DMS 273 (cell line): ENCODE measurements around the gene STX17.
"Not testable (repeated sequence)": the region's sequence is repeated elsewhere in the genome, so short reads cannot be mapped to it uniquely, and the experiment has no call there.

Source experiments
- DNase-seq: peaks from one replicate; lab custom pipeline; 2025; ENCODE audit not compliant: unreplicated experiment; lab: John Stamatoyannopoulos, UW

Gene STX17

DNA sequence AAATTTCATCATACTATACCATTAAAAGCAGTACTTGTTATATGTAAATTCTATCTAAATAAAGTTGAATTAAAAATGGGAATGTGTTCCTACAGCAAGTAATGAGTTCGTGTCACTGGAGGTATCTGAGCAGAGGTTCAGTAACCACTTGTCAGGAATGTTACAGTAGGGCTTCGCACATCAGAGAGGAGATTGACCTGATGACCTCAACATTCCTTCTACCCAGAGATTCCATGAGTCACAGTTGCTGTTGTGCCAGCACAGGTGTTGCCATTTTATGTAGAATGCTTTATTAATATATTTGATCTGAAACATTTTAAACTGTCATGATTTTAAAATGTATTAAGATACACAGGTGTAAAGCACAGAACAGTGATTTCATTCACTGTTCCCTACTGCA, 60.3 kb downstream of the STX17 start:
- no peak for DNase-seq

GRCh38 chr9:99967457-99967856, 61.0 kb downstream of the STX17 start:
- DNase-seq = no peak

DNA sequence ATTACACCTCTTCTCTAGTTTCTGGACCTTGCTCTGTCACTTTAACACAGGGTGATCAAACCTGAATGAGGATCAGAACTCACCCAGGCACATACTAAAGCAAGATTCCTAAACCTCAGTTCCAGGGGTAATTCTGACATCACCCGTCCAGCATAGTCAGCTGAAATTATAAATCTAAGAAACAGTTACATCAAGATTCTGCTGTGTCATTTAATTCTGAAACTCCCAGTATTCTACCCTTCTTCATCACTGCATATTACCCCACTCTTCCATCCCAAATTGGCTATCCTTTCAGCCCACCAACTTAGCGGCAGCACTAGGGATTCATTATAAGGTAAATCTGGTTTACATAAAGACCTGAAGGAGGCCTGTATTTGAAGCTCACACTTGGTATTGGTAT, 64.0 kb downstream of the STX17 start:
- no peak for DNase-seq

DNA sequence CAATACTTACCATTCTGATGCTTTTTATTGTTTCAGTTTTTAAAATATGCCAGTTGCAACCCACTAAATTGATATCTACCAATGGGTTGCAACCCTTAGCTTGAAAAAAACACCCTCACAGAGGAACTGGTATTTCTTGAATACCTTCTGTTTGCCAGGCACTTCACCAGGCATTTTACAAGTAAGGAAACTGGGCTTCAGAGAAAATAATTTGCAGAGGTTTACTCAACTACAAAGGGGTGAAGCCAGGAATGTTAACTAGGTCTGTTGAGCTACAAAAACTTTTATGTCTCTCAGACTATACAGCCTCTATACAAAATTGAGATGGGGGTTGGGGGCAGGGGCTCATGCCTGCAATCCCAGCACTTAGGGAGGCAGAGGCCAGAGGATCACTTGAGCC, 65.0 kb downstream of the STX17 start:
- DNase-seq = no peak

GRCh38 chr9:99973455-99973854, 67.0 kb downstream of the STX17 start:
- no peak for DNase-seq

DNA sequence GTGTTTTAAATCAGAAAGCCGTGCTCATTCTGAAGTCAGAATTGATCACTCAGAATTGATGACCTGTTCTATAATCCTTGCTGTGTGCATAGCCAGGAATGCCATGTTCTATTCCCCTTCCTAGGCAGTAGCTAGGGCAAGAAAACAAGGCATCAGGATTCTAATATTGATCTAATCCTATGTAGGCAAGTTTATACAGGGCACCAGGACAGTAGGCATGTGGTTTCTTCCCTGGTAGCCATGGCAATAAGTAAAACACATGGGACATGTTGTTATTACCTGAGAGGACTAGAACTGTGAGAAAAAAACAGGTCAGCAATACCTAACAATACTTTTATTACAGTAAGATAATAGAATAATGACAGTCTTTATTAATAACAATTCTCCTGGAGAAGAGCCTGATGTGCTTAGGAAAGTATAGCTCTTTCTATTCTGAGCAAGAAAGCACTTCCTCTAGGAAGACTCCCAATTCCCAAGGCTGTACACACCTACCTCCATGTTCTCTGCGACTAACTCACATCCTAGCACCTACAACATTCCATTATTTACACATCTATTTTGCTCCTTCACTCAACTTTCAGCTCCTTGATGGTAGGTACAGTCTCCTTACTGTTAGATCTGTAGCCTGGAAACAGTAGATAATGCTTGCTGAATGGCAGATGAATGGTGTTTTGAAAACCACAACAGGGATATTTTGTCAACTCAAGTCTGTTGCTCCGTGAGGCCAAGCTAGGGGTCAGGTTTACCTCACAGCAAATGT, 70.8 kb downstream of the STX17 start:
- DNase-seq = no peak

GRCh38 chr9:99978221-99978620, 71.8 kb downstream of the STX17 start:
- DNase-seq = no peak

DNA sequence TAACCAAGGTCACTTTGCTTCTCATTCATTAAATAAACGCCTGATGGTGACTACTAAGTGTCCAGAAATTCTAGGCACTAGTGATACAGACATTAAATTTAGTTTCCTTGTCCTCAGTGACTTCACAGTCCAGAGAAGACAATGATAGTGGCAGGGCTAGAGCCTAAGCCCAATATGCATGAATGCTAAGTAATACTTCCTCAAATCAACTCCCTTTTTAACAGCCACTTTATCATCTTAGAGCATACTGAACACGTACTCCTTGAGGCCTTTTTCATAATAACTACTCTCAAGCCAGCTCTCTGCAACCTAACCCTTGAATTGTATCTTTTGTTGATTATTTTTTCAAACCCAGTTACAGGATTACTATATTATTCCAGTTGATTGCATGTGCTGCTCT, 74.1 kb downstream of the STX17 start:
- DNase-seq = no peak

GRCh38 chr9:99986642-99987041, 80.2 kb downstream of the STX17 start:
- no peak for DNase-seq

DNA sequence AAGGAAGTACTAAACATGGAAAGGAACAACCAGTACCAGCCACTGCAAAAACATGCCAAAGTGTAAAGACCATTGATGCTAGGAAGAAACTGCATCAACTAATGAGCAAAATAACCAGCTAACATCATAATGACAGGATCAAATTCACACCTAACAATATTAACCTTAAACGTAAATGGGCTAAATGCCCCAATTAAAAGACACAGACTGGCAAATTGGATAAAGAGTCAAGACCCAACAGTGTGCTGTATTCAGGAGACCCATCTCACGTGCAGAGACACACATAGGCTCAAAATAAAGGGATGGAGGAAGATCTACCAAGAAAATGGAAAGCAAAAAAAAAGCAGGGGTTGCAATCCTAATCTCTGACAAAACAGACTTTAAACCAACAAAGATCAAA, 84.1 kb downstream of the STX17 start:
- DNase-seq = not testable (repeated sequence)

DNA sequence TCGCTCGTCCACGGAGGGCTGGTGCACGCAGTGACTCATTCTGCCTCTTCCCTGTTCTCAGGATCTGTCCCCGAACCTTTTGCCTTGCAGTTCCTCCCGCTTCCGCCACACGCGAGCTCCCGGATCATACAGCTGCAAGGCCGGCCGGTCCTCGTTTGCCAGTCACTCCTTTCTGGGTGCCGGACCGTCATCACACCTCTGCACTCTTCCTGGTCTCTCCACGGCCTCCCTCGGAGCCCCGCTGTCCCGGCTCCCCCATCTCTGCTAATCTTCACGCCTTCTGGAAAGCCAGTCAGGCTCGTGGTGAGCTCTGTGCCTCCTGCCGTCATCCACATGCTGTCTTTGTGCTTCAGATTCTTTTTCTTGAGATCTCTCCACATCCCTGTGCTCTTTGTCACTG, 91.8 kb downstream of the STX17 start:
- DNase-seq = no peak

GRCh38 chr9:99998866-99999265, 92.4 kb downstream of the STX17 start:
- no peak for DNase-seq

DNA sequence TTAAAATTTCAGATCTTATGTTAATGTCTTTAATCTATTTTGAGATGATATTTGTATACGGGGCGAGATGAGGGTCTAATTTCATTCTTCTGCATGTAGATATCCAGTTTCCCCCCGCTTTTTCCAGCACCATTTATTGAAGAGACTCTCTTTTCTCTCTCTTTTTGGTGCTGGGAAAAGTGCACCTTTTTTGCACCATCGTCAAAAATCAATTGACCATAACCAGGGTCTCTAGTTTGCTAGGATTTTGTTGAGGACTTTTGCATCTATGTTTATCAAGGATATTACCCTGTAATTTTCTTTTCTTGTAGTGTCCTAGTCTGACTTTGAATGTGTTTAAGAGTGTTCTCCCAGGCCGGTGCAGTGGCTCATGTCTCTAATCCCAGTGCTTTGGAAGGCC, 93.3 kb downstream of the STX17 start:
- DNase-seq = no peak

DNA sequence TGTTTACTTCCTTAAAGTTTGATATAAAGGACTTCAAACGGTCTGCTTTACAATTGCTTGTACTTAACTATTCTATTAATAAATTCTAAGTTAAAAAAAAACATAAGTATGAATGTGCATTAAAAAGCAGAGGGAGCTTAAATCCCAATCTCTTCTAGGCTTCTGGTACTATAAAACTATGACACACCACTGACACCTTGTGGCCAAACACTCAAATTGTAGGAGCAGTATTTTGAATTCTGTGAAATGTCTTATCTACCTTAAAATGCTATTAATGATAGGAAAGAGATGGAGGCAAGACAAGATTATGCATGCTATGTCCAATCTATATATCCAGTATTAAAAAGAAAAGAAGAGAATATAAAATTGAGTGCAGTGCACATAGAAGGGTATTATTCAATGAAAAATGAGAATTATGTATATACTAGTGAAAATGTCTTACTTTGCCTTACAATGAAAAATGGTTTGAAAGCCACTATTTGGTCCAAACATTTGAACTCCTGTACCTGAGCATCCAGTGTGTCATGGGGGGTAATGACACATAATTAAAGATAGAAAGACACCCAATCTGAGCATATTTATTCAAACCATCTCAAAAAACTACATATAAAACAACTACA, 104.7 kb downstream of the STX17 start:
- DNase-seq = peak; percentile 69

- DNase-seq = no peak
These were observed 105.8 kb downstream of the STX17 start for GRCh38 chr9:100012279-100012678.

- DNase-seq = no peak
These were observed 107.1 kb downstream of the STX17 start for GRCh38 chr9:100013573-100013972.

- DNase-seq = no peak
These were observed 108.4 kb downstream of the STX17 start for GRCh38 chr9:100014846-100015245.

DNA sequence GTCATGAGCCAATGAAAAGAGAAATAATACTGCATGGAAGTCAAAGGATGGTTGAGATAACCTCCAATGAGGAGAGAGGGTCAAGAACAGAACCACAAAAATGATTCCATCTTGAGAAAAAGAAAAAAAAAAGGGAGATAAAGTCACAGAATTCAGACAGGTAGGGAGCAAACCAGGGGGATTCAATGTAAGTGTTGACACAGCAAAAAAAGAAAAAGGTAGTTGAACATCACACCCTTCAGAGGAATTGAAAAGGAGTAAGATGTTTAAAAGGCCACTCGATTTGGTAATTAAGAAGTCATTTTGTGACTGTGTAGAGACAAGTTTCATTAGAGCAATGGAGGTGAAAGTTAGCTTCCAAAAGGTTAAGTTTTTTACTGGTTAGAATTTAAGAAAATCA, 113.1 kb downstream of the STX17 start:
- no peak for DNase-seq
